Measurements from ENCODE around the gene TSPAN5. TPM values are rescaled to one million over a fixed set of nuclear protein-coding genes. Genes with fewer than 3 reads are reported as not detected.

Gene TSPAN5
- total RNA-seq, 2 donors from 2014 or later: 7.4 to 11.8 TPM

DNA sequence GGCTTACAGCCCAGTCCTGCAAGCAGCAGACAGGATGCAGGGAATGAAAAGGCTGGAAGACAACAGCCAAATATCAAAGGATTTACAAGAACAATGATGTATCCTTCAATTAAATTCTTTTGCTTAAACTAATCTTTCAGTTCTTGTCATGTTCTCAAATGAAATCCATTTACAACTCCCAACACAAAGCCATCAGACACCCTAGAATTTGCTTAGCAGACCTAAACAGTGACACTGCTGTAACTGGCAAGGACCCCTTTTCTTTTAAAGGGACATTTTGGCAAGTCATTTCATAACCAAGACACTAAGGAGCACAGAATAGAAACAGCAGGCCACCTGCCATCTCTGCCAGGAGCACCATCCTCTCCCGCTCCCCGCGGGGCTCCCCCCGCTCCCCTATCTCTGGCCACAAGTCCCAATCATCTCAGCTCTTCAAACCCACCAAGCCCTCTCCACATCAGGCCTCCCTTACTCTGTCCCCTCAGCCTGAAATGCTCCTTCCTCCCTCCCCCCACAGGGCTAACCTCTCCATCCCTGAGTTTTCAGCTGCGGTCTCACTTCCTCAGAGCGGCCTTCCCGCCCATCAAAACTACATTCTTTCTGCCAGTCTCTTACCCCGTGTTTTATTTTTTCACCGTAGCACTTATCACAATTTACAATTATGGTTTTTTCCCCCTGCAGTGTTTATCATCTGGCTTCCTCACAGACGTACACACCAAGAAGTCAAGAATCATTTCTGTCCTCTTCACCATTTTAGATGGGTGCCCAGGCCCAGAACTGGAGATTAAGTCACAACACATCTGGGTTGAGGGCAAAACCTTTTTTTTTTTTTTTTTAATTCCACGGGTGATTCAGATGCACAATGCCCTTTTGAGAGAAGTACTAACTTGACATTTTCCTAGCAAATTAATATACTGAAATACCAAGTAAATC lies 45.8 kb downstream of the TSPAN5 start:
- Histone ChIP-seq H3K27me3 (ENCODE audit: control insufficient read depth, insufficient read depth, low read length, poor library complexity, severe bottlenecking) (no peaks in the 10 kb centered on the region), H3K9me3 (ENCODE audit: control insufficient read depth, low read length) (no peaks in the 10 kb centered on the region), H3K4me1 (ENCODE audit: control insufficient read depth, insufficient read depth, low read length) (peaks cover 5% of the 10 kb centered on the region), H3K9ac (ENCODE audit: extremely low read depth, low read length, poor library complexity, severe bottlenecking) (no peak overlapping the region), H3K27ac (ENCODE audit: low read depth, low read length) (no peak overlapping the region), H3K4me3 (ENCODE audit: low read length) (no peak overlapping the region), H3K36me3 (ENCODE audit: control insufficient read depth, insufficient read depth, low read length) (no peaks in the 10 kb centered on the region)
- no peak overlapping the region for H3K4me3 Mint-ChIP-seq
- TF ChIP-seq, protein P1, sequence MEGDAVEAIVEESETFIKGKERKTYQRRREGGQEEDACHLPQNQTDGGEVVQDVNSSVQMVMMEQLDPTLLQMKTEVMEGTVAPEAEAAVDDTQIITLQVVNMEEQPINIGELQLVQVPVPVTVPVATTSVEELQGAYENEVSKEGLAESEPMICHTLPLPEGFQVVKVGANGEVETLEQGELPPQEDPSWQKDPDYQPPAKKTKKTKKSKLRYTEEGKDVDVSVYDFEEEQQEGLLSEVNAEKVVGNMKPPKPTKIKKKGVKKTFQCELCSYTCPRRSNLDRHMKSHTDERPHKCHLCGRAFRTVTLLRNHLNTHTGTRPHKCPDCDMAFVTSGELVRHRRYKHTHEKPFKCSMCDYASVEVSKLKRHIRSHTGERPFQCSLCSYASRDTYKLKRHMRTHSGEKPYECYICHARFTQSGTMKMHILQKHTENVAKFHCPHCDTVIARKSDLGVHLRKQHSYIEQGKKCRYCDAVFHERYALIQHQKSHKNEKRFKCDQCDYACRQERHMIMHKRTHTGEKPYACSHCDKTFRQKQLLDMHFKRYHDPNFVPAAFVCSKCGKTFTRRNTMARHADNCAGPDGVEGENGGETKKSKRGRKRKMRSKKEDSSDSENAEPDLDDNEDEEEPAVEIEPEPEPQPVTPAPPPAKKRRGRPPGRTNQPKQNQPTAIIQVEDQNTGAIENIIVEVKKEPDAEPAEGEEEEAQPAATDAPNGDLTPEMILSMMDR (conservative IDR thresholded peaks at IDR 0.05): no peak
- no peak overlapping the region for H3K27ac Mint-ChIP-seq
- H3K36me3 Mint-ChIP-seq (ENCODE audit: low read depth): no peaks in the 10 kb centered on the region
- H3K4me1 Mint-ChIP-seq: peaks cover 43% of the 10 kb centered on the region
- peak; percentile 65 for DNase-seq
- 64 to 68% methylated on average over 5 to 11 of the region's 11 CpGs for WGBS, 2 experiments (ENCODE audit: insufficient coverage in 1 of 2, insufficient read length in 1 of 2)
- H3K9me3 Mint-ChIP-seq: no peaks in the 10 kb centered on the region
- H3K27me3 Mint-ChIP-seq (ENCODE audit: insufficient read depth): no peaks in the 10 kb centered on the region

DNA sequence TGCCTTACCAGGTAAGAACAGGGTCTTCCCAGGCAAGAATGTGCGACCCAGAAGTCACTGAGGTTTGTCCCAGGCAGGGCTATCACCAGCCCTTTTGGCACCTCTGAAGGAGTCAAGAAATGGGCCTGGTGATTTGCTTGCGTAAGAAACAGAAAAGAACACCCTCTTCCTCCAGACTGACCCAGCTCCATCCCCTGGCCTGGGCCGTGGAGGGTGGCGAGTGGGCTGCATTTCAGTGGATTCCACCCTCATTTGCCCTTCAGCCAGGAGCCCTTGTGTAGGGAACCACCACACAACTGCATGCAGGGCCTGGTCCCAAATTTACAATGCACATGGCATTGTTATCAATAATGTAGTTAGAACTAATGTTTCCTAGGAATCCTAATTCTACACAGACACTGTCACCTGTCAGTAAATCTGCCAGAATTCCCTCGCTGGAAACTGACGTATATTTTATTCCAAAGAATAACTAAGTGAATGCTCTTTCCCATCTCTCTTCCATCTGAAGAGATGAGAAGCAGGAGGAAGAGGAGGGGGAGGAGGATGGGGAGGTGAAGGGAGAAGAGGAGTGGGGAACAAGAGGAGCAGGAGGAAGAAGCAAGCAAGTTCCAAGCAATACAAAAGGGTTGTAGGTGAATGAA lies 46.6 kb downstream of the TSPAN5 start:
- TF ChIP-seq, protein P1 (conservative IDR thresholded peaks at IDR 0.05): no peak
- no peak overlapping the region for H3K27ac Mint-ChIP-seq
- no peak overlapping the region for H3K4me3 ChIP-seq (ENCODE audit: low read length)
- H3K4me3 Mint-ChIP-seq: no peak overlapping the region
- no peaks in the 10 kb centered on the region for H3K36me3 ChIP-seq (ENCODE audit: control insufficient read depth, insufficient read depth, low read length)
- no peak overlapping the region for H3K9ac ChIP-seq (ENCODE audit: extremely low read depth, low read length, poor library complexity, severe bottlenecking)
- no peak overlapping the region for H3K27ac ChIP-seq (ENCODE audit: low read depth, low read length)
- H3K27me3 ChIP-seq (ENCODE audit: control insufficient read depth, insufficient read depth, low read length, poor library complexity, severe bottlenecking): no peaks in the 10 kb centered on the region
- DNase-seq: no peak
- H3K4me1 ChIP-seq (ENCODE audit: control insufficient read depth, insufficient read depth, low read length): peaks cover 5% of the 10 kb centered on the region
- peaks cover 43% of the 10 kb centered on the region for H3K4me1 Mint-ChIP-seq
- no peaks in the 10 kb centered on the region for H3K9me3 Mint-ChIP-seq
- WGBS, 2 experiments (ENCODE audit: insufficient coverage in 1 of 2, insufficient read length in 1 of 2): 83 to 85% methylated on average over 1 to 6 of the region's 6 CpGs
- H3K9me3 ChIP-seq (ENCODE audit: control insufficient read depth, low read length): no peaks in the 10 kb centered on the region
- no peaks in the 10 kb centered on the region for H3K36me3 Mint-ChIP-seq (ENCODE audit: low read depth)
- H3K27me3 Mint-ChIP-seq (ENCODE audit: insufficient read depth): no peaks in the 10 kb centered on the region

GRCh38 chr4:98610926-98611676 lies 47.3 kb downstream of the TSPAN5 start:
- no peak for DNase-seq
- no peaks in the 10 kb centered on the region for H3K27me3 ChIP-seq (ENCODE audit: control insufficient read depth, insufficient read depth, low read length, poor library complexity, severe bottlenecking)
- H3K4me1 ChIP-seq (ENCODE audit: control insufficient read depth, insufficient read depth, low read length): peaks cover 5% of the 10 kb centered on the region
- no peak overlapping the region for H3K27ac ChIP-seq (ENCODE audit: low read depth, low read length)
- H3K4me1 Mint-ChIP-seq: peaks cover 50% of the 10 kb centered on the region
- no peaks in the 10 kb centered on the region for H3K9me3 ChIP-seq (ENCODE audit: control insufficient read depth, low read length)
- H3K36me3 Mint-ChIP-seq (ENCODE audit: low read depth): no peaks in the 10 kb centered on the region
- no peak overlapping the region for H3K9ac ChIP-seq (ENCODE audit: extremely low read depth, low read length, poor library complexity, severe bottlenecking)
- H3K4me3 Mint-ChIP-seq: no peak overlapping the region
- H3K9me3 Mint-ChIP-seq: no peaks in the 10 kb centered on the region
- H3K4me3 ChIP-seq (ENCODE audit: low read length): no peak overlapping the region
- H3K36me3 ChIP-seq (ENCODE audit: control insufficient read depth, insufficient read depth, low read length): no peaks in the 10 kb centered on the region
- TF ChIP-seq, protein P1 (conservative IDR thresholded peaks at IDR 0.05): no peak
- 80 to 100% methylated on average over 2 to 6 of the region's 6 CpGs for WGBS, 2 experiments (ENCODE audit: insufficient coverage in 1 of 2, insufficient read length in 1 of 2)
- H3K27ac Mint-ChIP-seq: no peak overlapping the region
- H3K27me3 Mint-ChIP-seq (ENCODE audit: insufficient read depth): no peaks in the 10 kb centered on the region

Measured in endodermal cell (in vitro differentiated cells).